Measurements from ENCODE around the gene THSD7B. TPM values are rescaled to one million over a fixed set of nuclear protein-coding genes. Genes with fewer than 3 reads are reported as not detected.
"Not testable (repeated sequence)": the region's sequence is repeated elsewhere in the genome, so short reads cannot be mapped to it uniquely, and the experiment has no call there.

Gene THSD7B
- total and polyA plus RNA-seq, 2 experiments from 2014 or later: 0.11 TPM; not detected in 1

GRCh38 chr2:137689549-137689948 is 924.2 kb downstream of the THSD7B start:
- H3K4me1 ChIP-seq (ENCODE audit: insufficient read depth): no peaks in the 10 kb centered on the region
- H3K27ac ChIP-seq: no peak overlapping the region
- H3F3A ChIP-seq (ENCODE audit: insufficient read depth): no peaks in the 10 kb centered on the region
- H3K9me2 ChIP-seq (ENCODE audit: insufficient read depth): no peaks in the 10 kb centered on the region
- H3K79me2 ChIP-seq (ENCODE audit: insufficient read depth): no peaks in the 10 kb centered on the region
- no peak overlapping the region for H3K9ac ChIP-seq
- no peak for TF ChIP-seq EZH2 (IDR thresholded peaks at IDR 0.05; ENCODE audit: insufficient read depth, poor library complexity, severe bottlenecking)
- TF ChIP-seq EZH2phosphoT487 (IDR thresholded peaks at IDR 0.05; ENCODE audit: insufficient read depth, low read depth): no peak
- no peaks in the 10 kb centered on the region for H3K36me3 ChIP-seq (ENCODE audit: low read depth)
- H3K27me3 ChIP-seq (replicated peaks; ENCODE audit: insufficient read depth): no peaks in the 10 kb centered on the region
- H3K4me2 ChIP-seq (ENCODE audit: unreplicated experiment): no peak overlapping the region
- peaks cover 4% of the 10 kb centered on the region for H3K9me3 ChIP-seq (ENCODE audit: low read depth)
- WGBS, 2 experiments (ENCODE audit: low coverage in 1 of 2, low lambda C conversion rate in 2 of 2, missing lambda C conversion rate in 2 of 2): 17 to 20% methylated on average over 1 of the region's 1 CpG
- in situ Hi-C loops (cut with MboI): no loop called here
- H2AFZ ChIP-seq: no peak overlapping the region
- no peak overlapping the region for H3K4me3 ChIP-seq
- H4K20me1 ChIP-seq (ENCODE audit: insufficient read depth): no peaks in the 10 kb centered on the region
- no peak for DNase-seq

- in situ Hi-C loops (cut with MboI): no loop called here
- no peaks in the 10 kb centered on the region for H3F3A ChIP-seq (ENCODE audit: insufficient read depth)
- no peaks in the 10 kb centered on the region for H3K79me2 ChIP-seq (ENCODE audit: insufficient read depth)
- H3K27me3 ChIP-seq (replicated peaks; ENCODE audit: insufficient read depth): no peaks in the 10 kb centered on the region
- H3K27ac ChIP-seq: no peak overlapping the region
- no peaks in the 10 kb centered on the region for H3K36me3 ChIP-seq (ENCODE audit: low read depth)
- DNase-seq: no peak
- H3K4me3 ChIP-seq: no peak overlapping the region
- peaks cover 4% of the 10 kb centered on the region for H3K9me3 ChIP-seq (ENCODE audit: low read depth)
- H4K20me1 ChIP-seq (ENCODE audit: insufficient read depth): no peaks in the 10 kb centered on the region
- H3K9me2 ChIP-seq (ENCODE audit: insufficient read depth): no peaks in the 10 kb centered on the region
- WGBS, 2 experiments (ENCODE audit: low coverage in 1 of 2, low lambda C conversion rate in 2 of 2, missing lambda C conversion rate in 2 of 2): 3 to 12% methylated on average over 2 of the region's 2 CpGs
- H3K4me2 ChIP-seq (ENCODE audit: unreplicated experiment): no peak overlapping the region
- H2AFZ ChIP-seq: no peak overlapping the region
- no peaks in the 10 kb centered on the region for H3K4me1 ChIP-seq (ENCODE audit: insufficient read depth)
- no peak overlapping the region for H3K9ac ChIP-seq
- no peak for TF ChIP-seq EZH2 (IDR thresholded peaks at IDR 0.05; ENCODE audit: insufficient read depth, poor library complexity, severe bottlenecking)
- TF ChIP-seq EZH2phosphoT487 (IDR thresholded peaks at IDR 0.05; ENCODE audit: insufficient read depth, low read depth): no peak
These were observed 928.2 kb downstream of the THSD7B start for GRCh38 chr2:137693534-137693933.

GRCh38 chr2:137696916-137697315 is 931.6 kb downstream of the THSD7B start:
- no peak for DNase-seq
- Histone ChIP-seq H3K36me3 (ENCODE audit: low read depth) (no peaks in the 10 kb centered on the region), H3K9ac (no peak overlapping the region), H3K4me3 (no peak overlapping the region), H4K20me1 (ENCODE audit: insufficient read depth) (no peaks in the 10 kb centered on the region), H3K9me2 (ENCODE audit: insufficient read depth) (no peaks in the 10 kb centered on the region), H3F3A (ENCODE audit: insufficient read depth) (no peaks in the 10 kb centered on the region), H3K27me3 (replicated peaks; ENCODE audit: insufficient read depth) (no peaks in the 10 kb centered on the region), H3K9me3 (ENCODE audit: low read depth) (no peaks in the 10 kb centered on the region), H3K4me1 (ENCODE audit: insufficient read depth) (no peaks in the 10 kb centered on the region), H3K4me2 (ENCODE audit: unreplicated experiment) (no peak overlapping the region), H3K27ac (no peak overlapping the region), H3K79me2 (ENCODE audit: insufficient read depth) (no peaks in the 10 kb centered on the region), H2AFZ (no peak overlapping the region)
- 32 to 42% methylated on average over 1 of the region's 1 CpG for WGBS, 2 experiments (ENCODE audit: low coverage in 1 of 2, low lambda C conversion rate in 2 of 2, missing lambda C conversion rate in 2 of 2)
- in situ Hi-C loops (cut with MboI): no loop called here
- no peak for TF ChIP-seq EZH2phosphoT487 (IDR thresholded peaks at IDR 0.05; ENCODE audit: insufficient read depth, low read depth)
- TF ChIP-seq EZH2 (IDR thresholded peaks at IDR 0.05; ENCODE audit: insufficient read depth, poor library complexity, severe bottlenecking): no peak

- H3K4me2 ChIP-seq (ENCODE audit: unreplicated experiment); H3K27me3 ChIP-seq (replicated peaks; ENCODE audit: insufficient read depth); DNase-seq; H3K9me3 ChIP-seq (ENCODE audit: low read depth); H3K9ac ChIP-seq; H3K79me2 ChIP-seq (ENCODE audit: insufficient read depth); H3K27ac ChIP-seq; H3K36me3 ChIP-seq (ENCODE audit: low read depth); H4K20me1 ChIP-seq (ENCODE audit: insufficient read depth); H3F3A ChIP-seq (ENCODE audit: insufficient read depth); H2AFZ ChIP-seq; H3K4me1 ChIP-seq (ENCODE audit: insufficient read depth); H3K9me2 ChIP-seq (ENCODE audit: insufficient read depth); in situ Hi-C loops (cut with MboI); H3K4me3 ChIP-seq: not testable (repeated sequence)
- 5 to 13% methylated on average over 1 of the region's 1 CpG for WGBS, 2 experiments (ENCODE audit: low coverage in 1 of 2, low lambda C conversion rate in 2 of 2, missing lambda C conversion rate in 2 of 2)
These were observed 934.9 kb downstream of the THSD7B start for GRCh38 chr2:137700250-137700649.

GRCh38 chr2:137700681-137701080 is 935.3 kb downstream of the THSD7B start:
- Histone ChIP-seq H3K4me3 (no peak overlapping the region), H3K27ac (no peak overlapping the region), H4K20me1 (ENCODE audit: insufficient read depth) (no peaks in the 10 kb centered on the region), H3K9ac (no peak overlapping the region), H3K27me3 (replicated peaks; ENCODE audit: insufficient read depth) (no peaks in the 10 kb centered on the region), H2AFZ (no peak overlapping the region), H3K9me3 (ENCODE audit: low read depth) (no peaks in the 10 kb centered on the region), H3F3A (ENCODE audit: insufficient read depth) (no peaks in the 10 kb centered on the region), H3K4me2 (ENCODE audit: unreplicated experiment) (no peak overlapping the region), H3K4me1 (ENCODE audit: insufficient read depth) (no peaks in the 10 kb centered on the region), H3K79me2 (ENCODE audit: insufficient read depth) (no peaks in the 10 kb centered on the region), H3K9me2 (ENCODE audit: insufficient read depth) (no peaks in the 10 kb centered on the region), H3K36me3 (ENCODE audit: low read depth) (no peaks in the 10 kb centered on the region)
- TF ChIP-seq EZH2 (IDR thresholded peaks at IDR 0.05; ENCODE audit: insufficient read depth, poor library complexity, severe bottlenecking): no peak
- TF ChIP-seq EZH2phosphoT487 (IDR thresholded peaks at IDR 0.05; ENCODE audit: insufficient read depth, low read depth): no peak
- in situ Hi-C loops (cut with MboI): no loop called here
- DNase-seq: no peak
